IMR-90 (cell line): ENCODE data around the gene NME2.

Source experiments
- CEBPB ChIP-seq: IDR thresholded peaks from 2 replicates; pipeline ENCODE4 v1.6.1; 2012; ENCODE audit warnings: low read depth, low read length, improper control_type of control experiment
- MAFK ChIP-seq: IDR thresholded peaks from 2 replicates; pipeline ENCODE4 v1.6.1; 2012; ENCODE audit warnings: low read depth, low read length, improper control_type of control experiment
- MAZ ChIP-seq: IDR thresholded peaks from 2 replicates; pipeline ENCODE4 v1.6.1; 2012; ENCODE audit warnings: low read depth, mild to moderate bottlenecking, low read length, improper control_type of control experiment, moderate library complexity, borderline replicate concordance
- POLR2A ChIP-seq: IDR thresholded peaks from 2 replicates; pipeline ENCODE4 v1.6.1; 2012; ENCODE audit warnings: mild to moderate bottlenecking, low read depth, low read length
- RAD21 ChIP-seq: IDR thresholded peaks from 2 replicates; pipeline ENCODE4 v1.6.1; 2012; ENCODE audit warnings: low read length, improper control_type of control experiment
- USF2 ChIP-seq: fragments of 150-350 bp; IDR thresholded peaks from 2 replicates; pipeline ENCODE4 v1.6.1; 2017; ENCODE audit warnings: mild to moderate bottlenecking, antibody characterized with exemption, low read length, low read depth
- TF ChIP-seq, protein P1 (sequence below): fragments of 150-350 bp; IDR thresholded peaks from 2 replicates; pipeline ENCODE4 v1.6.1; 2016; ENCODE audit warnings: low read depth, mild to moderate bottlenecking, low read length, moderate library complexity, borderline replicate concordance
- TF ChIP-seq, protein P2 (sequence below): conservative IDR thresholded peaks from 2 replicates; pipeline ENCODE4 v1.5.1; 2012; ENCODE audit warnings: mild to moderate bottlenecking, low read depth, low read length, improper control_type of control experiment

DNA sequence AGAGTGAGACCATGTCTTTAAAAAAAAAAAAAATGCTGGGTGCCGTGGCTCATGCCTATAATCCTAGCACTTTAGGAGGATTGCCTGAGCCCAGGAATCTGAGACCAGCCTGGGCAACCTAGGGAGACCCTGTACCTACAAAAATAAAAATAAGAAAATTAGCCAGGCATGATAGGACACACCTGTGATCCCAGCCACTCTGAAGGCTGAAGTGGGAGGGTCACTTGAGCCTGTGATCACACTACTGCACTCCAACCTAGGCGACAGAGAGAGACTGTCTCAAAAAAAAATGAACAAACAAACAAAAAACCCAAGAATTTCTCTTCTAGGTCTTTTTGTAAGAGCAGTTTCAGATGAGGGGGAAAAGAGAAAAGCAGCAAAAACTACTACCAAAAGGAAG, 34.6 kb downstream of the NME2 start:
- TF ChIP-seq, protein P1, sequence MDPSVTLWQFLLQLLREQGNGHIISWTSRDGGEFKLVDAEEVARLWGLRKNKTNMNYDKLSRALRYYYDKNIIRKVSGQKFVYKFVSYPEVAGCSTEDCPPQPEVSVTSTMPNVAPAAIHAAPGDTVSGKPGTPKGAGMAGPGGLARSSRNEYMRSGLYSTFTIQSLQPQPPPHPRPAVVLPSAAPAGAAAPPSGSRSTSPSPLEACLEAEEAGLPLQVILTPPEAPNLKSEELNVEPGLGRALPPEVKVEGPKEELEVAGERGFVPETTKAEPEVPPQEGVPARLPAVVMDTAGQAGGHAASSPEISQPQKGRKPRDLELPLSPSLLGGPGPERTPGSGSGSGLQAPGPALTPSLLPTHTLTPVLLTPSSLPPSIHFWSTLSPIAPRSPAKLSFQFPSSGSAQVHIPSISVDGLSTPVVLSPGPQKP, result no peak
- TF ChIP-seq, protein P2, sequence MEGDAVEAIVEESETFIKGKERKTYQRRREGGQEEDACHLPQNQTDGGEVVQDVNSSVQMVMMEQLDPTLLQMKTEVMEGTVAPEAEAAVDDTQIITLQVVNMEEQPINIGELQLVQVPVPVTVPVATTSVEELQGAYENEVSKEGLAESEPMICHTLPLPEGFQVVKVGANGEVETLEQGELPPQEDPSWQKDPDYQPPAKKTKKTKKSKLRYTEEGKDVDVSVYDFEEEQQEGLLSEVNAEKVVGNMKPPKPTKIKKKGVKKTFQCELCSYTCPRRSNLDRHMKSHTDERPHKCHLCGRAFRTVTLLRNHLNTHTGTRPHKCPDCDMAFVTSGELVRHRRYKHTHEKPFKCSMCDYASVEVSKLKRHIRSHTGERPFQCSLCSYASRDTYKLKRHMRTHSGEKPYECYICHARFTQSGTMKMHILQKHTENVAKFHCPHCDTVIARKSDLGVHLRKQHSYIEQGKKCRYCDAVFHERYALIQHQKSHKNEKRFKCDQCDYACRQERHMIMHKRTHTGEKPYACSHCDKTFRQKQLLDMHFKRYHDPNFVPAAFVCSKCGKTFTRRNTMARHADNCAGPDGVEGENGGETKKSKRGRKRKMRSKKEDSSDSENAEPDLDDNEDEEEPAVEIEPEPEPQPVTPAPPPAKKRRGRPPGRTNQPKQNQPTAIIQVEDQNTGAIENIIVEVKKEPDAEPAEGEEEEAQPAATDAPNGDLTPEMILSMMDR, result no peak
- TF ChIP-seq POLR2A (no peak), USF2 (no peak), CEBPB (no peak), RAD21 (no peak), MAZ (no peak), MAFK (no peak)
